ENCODE data around the gene PRR5L.

DNA sequence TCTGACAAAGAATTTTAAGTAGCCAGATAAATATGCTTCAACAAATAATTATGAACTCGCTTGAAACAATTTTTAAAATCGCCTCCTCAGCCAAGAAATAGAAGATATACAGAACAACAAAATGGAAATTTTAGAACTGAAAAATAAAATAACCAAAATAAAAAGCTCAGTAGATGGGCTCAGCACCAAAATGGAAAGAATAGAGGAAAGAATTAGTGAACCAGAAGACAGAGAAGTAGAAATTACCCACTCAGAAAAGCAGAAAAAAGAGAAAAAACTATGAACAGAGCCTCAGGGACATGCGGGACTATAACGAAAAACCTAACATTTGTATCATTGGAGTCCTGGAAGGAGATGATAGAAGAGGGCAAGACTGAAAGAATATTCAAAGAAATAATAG, 14.2 kb upstream of the PRR5L start:
- TF ChIP-seq, protein P1, sequence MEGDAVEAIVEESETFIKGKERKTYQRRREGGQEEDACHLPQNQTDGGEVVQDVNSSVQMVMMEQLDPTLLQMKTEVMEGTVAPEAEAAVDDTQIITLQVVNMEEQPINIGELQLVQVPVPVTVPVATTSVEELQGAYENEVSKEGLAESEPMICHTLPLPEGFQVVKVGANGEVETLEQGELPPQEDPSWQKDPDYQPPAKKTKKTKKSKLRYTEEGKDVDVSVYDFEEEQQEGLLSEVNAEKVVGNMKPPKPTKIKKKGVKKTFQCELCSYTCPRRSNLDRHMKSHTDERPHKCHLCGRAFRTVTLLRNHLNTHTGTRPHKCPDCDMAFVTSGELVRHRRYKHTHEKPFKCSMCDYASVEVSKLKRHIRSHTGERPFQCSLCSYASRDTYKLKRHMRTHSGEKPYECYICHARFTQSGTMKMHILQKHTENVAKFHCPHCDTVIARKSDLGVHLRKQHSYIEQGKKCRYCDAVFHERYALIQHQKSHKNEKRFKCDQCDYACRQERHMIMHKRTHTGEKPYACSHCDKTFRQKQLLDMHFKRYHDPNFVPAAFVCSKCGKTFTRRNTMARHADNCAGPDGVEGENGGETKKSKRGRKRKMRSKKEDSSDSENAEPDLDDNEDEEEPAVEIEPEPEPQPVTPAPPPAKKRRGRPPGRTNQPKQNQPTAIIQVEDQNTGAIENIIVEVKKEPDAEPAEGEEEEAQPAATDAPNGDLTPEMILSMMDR (IDR thresholded peaks at IDR 0.05; ENCODE audit: low read depth, low read length), result no peak
- TF ChIP-seq EZH2phosphoT487 (IDR thresholded peaks at IDR 0.05; ENCODE audit: low read depth), result no peak
